LNCaP clone FGC (cell line): Measurements from ENCODE around the gene CYP4A11.
"Not testable (repeated sequence)": the region's sequence is repeated elsewhere in the genome, so short reads cannot be mapped to it uniquely, and the experiment has no call there.

ENCODE experiments used
- DNase-seq: peaks from one replicate; pipeline ENCODE4 v3.0.0-alpha.2; 2011; ENCODE audit warnings: low read depth
- H3K4me3 ChIP-seq: 2 replicates; pipeline ENCODE4 v1.5.1; 2011; ENCODE audit warnings: mild to moderate bottlenecking, low read depth, low read length, control low read depth
- CTCF ChIP-seq: IDR thresholded peaks from 2 replicates; pipeline ENCODE4 v1.5.1; 2012; ENCODE audit warnings: mild to moderate bottlenecking; ENCODE audit not compliant: control insufficient read depth, insufficient read depth; ENCODE audit errors: extremely low read depth

Gene CYP4A11

GRCh38 chr1:46960250-46960649 lies 19.0 kb upstream of the CYP4A11 start:
- no peak for DNase-seq
- H3K4me3 ChIP-seq, result no peak overlapping the region
- no peak for TF ChIP-seq CTCF

- not testable (repeated sequence) for DNase-seq, H3K4me3 ChIP-seq
Measured at GRCh38 chr1:46955116-46955515, 13.8 kb upstream of the CYP4A11 start.

GRCh38 chr1:46953847-46954246 lies 12.6 kb upstream of the CYP4A11 start:
- H3K4me3 ChIP-seq, DNase-seq: not testable (repeated sequence)

GRCh38 chr1:46949417-46949666 lies 8.1 kb upstream of the CYP4A11 start:
- DNase-seq, H3K4me3 ChIP-seq: not testable (repeated sequence)

- DNase-seq, result no peak
- no peak overlapping the region for H3K4me3 ChIP-seq
- no peak for TF ChIP-seq CTCF
Measured at GRCh38 chr1:46948629-46949416, 7.5 kb upstream of the CYP4A11 start.

GRCh38 chr1:46947706-46948105 lies 6.4 kb upstream of the CYP4A11 start:
- not testable (repeated sequence) for DNase-seq, H3K4me3 ChIP-seq

- H3K4me3 ChIP-seq, result no peak overlapping the region
- no peak for DNase-seq
- TF ChIP-seq CTCF, result no peak
Measured at GRCh38 chr1:46942086-46942485, 810 bp upstream of the CYP4A11 start.

GRCh38 chr1:46940307-46940706 lies 969 bp downstream of the CYP4A11 start:
- no peak for TF ChIP-seq CTCF
- H3K4me3 ChIP-seq, result no peak overlapping the region
- no peak for DNase-seq

GRCh38 chr1:46937270-46937669 lies 4.0 kb downstream of the CYP4A11 start:
- DNase-seq, result no peak
- TF ChIP-seq CTCF, result no peak
- no peak overlapping the region for H3K4me3 ChIP-seq
